Activated CD8-positive, alpha-beta memory T cell treated with anti-CD3 and anti-CD28 coated beads, Interleukin-2, amount 50 U/mL, for 4 hours (primary cell): ENCODE measurements around the gene GRAP2.

Source experiments
- DNase-seq: peaks from one replicate; pipeline ENCODE4 v3.0.0-alpha.2; 2020

GRAP2 gene

DNA sequence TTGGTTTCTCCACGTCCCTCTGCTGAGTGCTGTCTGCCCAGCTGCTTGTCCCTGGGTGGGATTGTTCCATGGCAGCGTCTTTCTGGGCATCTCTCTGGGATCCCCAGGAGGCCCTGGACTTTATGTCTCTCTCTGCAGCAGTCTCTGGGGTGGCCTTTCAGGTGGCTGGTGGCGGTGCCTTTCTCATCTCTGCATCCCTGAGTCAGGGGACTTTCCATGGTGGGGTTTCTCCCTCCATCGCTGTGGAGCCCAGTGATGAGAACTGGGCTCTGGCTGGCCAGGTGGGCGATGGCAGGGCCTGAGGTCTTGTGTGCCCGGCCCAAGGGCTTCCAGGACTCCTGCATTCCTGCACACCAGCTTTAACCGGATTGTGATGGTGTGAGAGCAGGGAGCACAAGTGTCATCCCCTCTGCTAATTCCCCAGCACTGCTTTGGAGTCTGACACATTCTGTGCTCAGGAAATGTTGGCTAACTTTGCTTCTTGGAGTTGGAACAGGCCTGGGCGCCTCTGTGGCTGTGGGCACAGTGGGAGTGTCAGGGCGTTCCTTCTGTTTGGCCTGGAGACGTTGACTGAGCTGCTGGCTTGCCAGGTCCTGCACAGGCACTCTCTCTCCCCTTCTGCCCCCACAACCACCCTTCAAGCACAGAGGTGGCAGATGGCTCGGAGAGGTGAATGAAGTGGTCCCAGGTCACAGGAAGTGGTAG is 121.8 kb downstream of the GRAP2 start:
- no peak for DNase-seq
